Caco-2 (cell line): Measurements from ENCODE around the gene NOB1. TPM values are rescaled to one million over a fixed set of nuclear protein-coding genes. Genes with fewer than 3 reads are reported as not detected.

Experiments used
- BruUV-seq: library from RNA; stranded (reverse); fragments of 400-500 nt; replicated peaks from 2 replicates; lab custom pipeline; 2021; lab: Mats Ljungman, UMichigan
- CTCF ChIA-PET: fragments of 300-600 bp; sonication (Branson Sonifier 250); formaldehyde crosslinking; loops from one replicate; lab custom pipeline; 2022; ENCODE audit warnings: antibody characterized with exemption; lab: Charles Lee
- POLR2A ChIA-PET: fragments of 300-600 bp; sonication (Branson Sonifier 250); formaldehyde crosslinking; loops from one replicate; lab custom pipeline; 2022; ENCODE audit warnings: antibody characterized with exemption; lab: Charles Lee
- DNase-seq, 2 experiments: peaks; one replicate each; pipeline versions ENCODE4 v3.0.0 to v3.0.0-alpha.2; 2020 to 2022
- H3K27me3 ChIP-seq: replicated peaks from 2 replicates; pipeline ENCODE4 v1.6.0; 2011; ENCODE audit warnings: low read length; ENCODE audit not compliant: control insufficient read depth, insufficient read depth
- H3K36me3 ChIP-seq: 2 replicates; pipeline ENCODE4 v1.5.1; 2011; ENCODE audit warnings: low read length; ENCODE audit not compliant: control insufficient read depth, insufficient read depth
- H3K4me1 ChIP-seq: fragments of 250-450 bp; sonication (Bioruptor Pico); 2 replicates; pipeline ENCODE4 v1.5.1; 2020; ENCODE audit warnings: mild to moderate bottlenecking
- H3K4me3 ChIP-seq: 2 replicates; pipeline ENCODE4 v1.5.1; 2011; ENCODE audit warnings: low read depth, mild to moderate bottlenecking, control low read depth, low read length
- H3K9me3 ChIP-seq: fragments of 250-450 bp; sonication (Bioruptor Pico); 2 replicates; pipeline ENCODE4 v1.5.1; 2020; ENCODE audit warnings: mild to moderate bottlenecking, moderate library complexity
- H3K27ac Mint-ChIP-seq: one replicate; pipeline ENCODE4 v1.8.0; 2022; ENCODE audit warnings: mixed read lengths; ENCODE audit not compliant: unreplicated experiment
- H3K27me3 Mint-ChIP-seq: one replicate; pipeline ENCODE4 v1.8.0; 2022; ENCODE audit warnings: mixed read lengths; ENCODE audit not compliant: insufficient read depth, unreplicated experiment
- H3K36me3 Mint-ChIP-seq: one replicate; pipeline ENCODE4 v1.8.0; 2022; ENCODE audit warnings: mild to moderate bottlenecking, mixed read lengths; ENCODE audit not compliant: insufficient read depth, unreplicated experiment
- H3K4me1 Mint-ChIP-seq: one replicate; pipeline ENCODE4 v1.8.0; 2022; ENCODE audit warnings: low read depth, mixed read lengths; ENCODE audit not compliant: unreplicated experiment
- H3K4me3 Mint-ChIP-seq: one replicate; pipeline ENCODE4 v1.8.0; 2022; ENCODE audit warnings: mild to moderate bottlenecking, moderate library complexity, mixed read lengths; ENCODE audit not compliant: unreplicated experiment
- H3K9me3 Mint-ChIP-seq: one replicate; pipeline ENCODE4 v1.8.0; 2022; ENCODE audit warnings: mixed read lengths; ENCODE audit not compliant: unreplicated experiment
- intact Hi-C: fragments of 100-400 bp; cut with micrococcal nuclease; formaldehyde crosslinking; loops from one replicate; pipeline ENCODE4 v1.10.0; 2022; ENCODE audit not compliant: unreplicated experiment
- total RNA-seq: library from RNA; stranded (reverse); gene quantifications from 2 replicates; pipeline ENCODE4 v1.2.3, GENCODE V29; 2022
- TF ChIP-seq, protein P1 (sequence below), 2 experiments: fragments of 200-600 bp in 1 of 2; IDR thresholded peaks; 1 replicate in 1 of 2; 2 replicates in 1 of 2; pipeline versions ENCODE4 v1.5.1 to v1.8.0; 2011 to 2022; ENCODE audit warnings: antibody characterized with exemption in 1 of 2, control low read depth in 1 of 2, inconsistent platforms in 1 of 2, low read depth in 1 of 2, low read length in 1 of 2, mild to moderate bottlenecking in 1 of 2, moderate library complexity in 1 of 2; ENCODE audit not compliant: insufficient read depth in 1 of 2, severe bottlenecking in 1 of 2, unreplicated experiment in 1 of 2

NOB1 gene
- total RNA-seq, 1 experiment from 2014 or later, result 120 TPM

DNA sequence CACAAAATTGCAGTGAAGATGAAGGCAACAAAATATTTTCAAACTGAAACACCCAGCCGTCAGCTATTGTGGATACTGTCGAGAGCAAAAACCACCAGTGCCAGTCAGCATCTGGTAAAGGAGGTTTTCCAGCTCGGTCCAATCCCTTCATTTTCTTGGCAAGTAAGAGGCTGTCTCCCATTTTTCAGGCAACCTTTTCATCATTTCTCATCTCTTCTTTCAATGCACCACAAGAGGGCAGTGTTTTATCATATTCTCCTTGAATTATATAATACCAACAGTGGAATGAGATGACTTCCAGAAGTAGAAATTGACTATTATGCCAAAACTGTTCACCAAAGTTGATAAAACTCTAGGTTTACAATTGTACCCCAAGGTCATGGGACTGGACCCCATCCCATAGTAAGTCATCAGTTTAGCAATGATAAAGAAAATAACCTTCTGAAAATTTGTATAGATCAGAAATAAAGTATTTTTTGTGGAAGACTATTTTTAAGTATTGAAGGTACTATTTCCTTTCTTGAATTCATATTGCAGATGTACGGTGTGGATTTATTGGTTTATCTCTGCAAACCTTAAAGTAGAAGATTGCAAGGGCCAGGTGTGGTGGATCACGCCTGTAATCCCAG lies 45.2 kb downstream of the NOB1 start:
- Mint-ChIP-seq H3K9me3 (no peaks in the 10 kb centered on the region), H3K4me3 (no peak overlapping the region), H3K27ac (no peak overlapping the region), H3K27me3 (no peaks in the 10 kb centered on the region), H3K4me1 (peaks cover 13% of the 10 kb centered on the region), H3K36me3 (peaks cover 95% of the 10 kb centered on the region)
- TF ChIP-seq, protein P1, sequence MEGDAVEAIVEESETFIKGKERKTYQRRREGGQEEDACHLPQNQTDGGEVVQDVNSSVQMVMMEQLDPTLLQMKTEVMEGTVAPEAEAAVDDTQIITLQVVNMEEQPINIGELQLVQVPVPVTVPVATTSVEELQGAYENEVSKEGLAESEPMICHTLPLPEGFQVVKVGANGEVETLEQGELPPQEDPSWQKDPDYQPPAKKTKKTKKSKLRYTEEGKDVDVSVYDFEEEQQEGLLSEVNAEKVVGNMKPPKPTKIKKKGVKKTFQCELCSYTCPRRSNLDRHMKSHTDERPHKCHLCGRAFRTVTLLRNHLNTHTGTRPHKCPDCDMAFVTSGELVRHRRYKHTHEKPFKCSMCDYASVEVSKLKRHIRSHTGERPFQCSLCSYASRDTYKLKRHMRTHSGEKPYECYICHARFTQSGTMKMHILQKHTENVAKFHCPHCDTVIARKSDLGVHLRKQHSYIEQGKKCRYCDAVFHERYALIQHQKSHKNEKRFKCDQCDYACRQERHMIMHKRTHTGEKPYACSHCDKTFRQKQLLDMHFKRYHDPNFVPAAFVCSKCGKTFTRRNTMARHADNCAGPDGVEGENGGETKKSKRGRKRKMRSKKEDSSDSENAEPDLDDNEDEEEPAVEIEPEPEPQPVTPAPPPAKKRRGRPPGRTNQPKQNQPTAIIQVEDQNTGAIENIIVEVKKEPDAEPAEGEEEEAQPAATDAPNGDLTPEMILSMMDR (IDR thresholded peaks at IDR 0.05; ENCODE audit: insufficient read depth in 1 of 2, low read depth in 1 of 2, low read length in 1 of 2, severe bottlenecking in 1 of 2, unreplicated experiment in 1 of 2), result peak; percentile 67 to 82
- Histone ChIP-seq H3K27me3 (no peaks in the 10 kb centered on the region), H3K36me3 (peaks cover 4% of the 10 kb centered on the region), H3K9me3 (no peaks in the 10 kb centered on the region), H3K4me1 (peaks cover 7% of the 10 kb centered on the region), H3K4me3 (no peak overlapping the region)
- CTCF ChIA-PET, result interaction anchor here (0.6 to 2.4 kb wide), 2 partner anchors 45 to 112 kb away, joined by 3 to 12 read pairs; partner anchors contain the start of gene NOB1
- intact Hi-C loops, result loop anchor here (1.0 to 2.0 kb wide), 4 partner anchors 17 to 313 kb away; partner anchors contain the start of genes NOB1 and NQO1
- POLR2A ChIA-PET, result no interaction called here
- peak in 1 of 2 experiments; percentile 62 for DNase-seq
- BruUV-seq, result no TSS peak

DNA sequence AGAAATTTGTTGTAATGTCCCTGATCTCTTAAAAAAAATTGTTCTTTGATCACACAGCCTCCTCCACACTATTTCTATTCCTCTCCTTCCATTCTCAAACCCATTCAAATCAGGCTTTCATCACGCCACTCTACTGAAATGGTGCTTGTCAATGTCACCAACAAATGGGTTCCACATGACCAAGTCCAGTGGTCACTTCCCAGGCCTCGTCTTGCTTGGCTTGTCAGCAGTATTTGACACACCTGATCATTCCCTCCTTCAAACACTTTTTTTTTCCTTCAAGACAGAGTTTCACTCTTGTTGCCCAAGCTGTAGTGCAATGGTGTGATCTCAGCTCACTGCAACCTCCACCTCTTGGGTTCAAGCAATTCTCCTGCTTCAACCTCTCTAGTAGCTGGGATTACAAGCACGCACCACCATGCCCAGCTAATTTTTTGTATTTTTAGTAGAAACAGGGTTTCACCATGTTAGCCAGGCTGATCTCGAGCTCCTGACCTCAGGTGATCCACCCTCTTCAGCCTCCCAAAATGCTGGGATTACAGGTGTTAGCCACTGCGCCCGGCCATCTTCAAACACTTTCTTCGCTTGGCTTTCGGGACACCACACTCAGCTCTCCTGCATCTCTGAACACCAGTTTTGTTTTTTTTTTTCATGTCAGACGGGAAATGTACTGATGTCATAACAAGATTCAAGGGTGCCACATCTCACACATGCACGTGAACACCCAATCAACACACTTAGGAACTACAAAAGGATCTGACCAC lies 46.6 kb downstream of the NOB1 start:
- TF ChIP-seq, protein P1 (IDR thresholded peaks at IDR 0.05; ENCODE audit: insufficient read depth in 1 of 2, low read depth in 1 of 2, low read length in 1 of 2, severe bottlenecking in 1 of 2, unreplicated experiment in 1 of 2), result no peak
- peaks cover 4% of the 10 kb centered on the region for H3K36me3 ChIP-seq
- peaks cover 7% of the 10 kb centered on the region for H3K4me1 ChIP-seq
- no peak for DNase-seq
- POLR2A ChIA-PET, result interaction anchor here (1.0 to 1.1 kb wide), 2 partner anchors 18 to 47 kb away, joined by 3 to 4 read pairs; partner anchors contain the start of genes NOB1 and NQO1
- BruUV-seq, result no TSS peak
- intact Hi-C loops, result loop anchor here (2.0 kb wide), 1 partner anchor 19 kb away; the partner anchor contains the start of gene NQO1
- Mint-ChIP-seq H3K36me3 (peaks cover 93% of the 10 kb centered on the region), H3K27me3 (no peaks in the 10 kb centered on the region), H3K27ac (no peak overlapping the region), H3K9me3 (no peaks in the 10 kb centered on the region), H3K4me3 (no peak overlapping the region), H3K4me1 (peaks cover 13% of the 10 kb centered on the region)
- no peaks in the 10 kb centered on the region for H3K9me3 ChIP-seq
- CTCF ChIA-PET, result interaction anchor here (2.4 kb wide), 1 partner anchor 46 kb away, joined by 12 read pairs; the partner anchor contains the start of gene NOB1
- H3K4me3 ChIP-seq, result no peak overlapping the region
- no peaks in the 10 kb centered on the region for H3K27me3 ChIP-seq

DNA sequence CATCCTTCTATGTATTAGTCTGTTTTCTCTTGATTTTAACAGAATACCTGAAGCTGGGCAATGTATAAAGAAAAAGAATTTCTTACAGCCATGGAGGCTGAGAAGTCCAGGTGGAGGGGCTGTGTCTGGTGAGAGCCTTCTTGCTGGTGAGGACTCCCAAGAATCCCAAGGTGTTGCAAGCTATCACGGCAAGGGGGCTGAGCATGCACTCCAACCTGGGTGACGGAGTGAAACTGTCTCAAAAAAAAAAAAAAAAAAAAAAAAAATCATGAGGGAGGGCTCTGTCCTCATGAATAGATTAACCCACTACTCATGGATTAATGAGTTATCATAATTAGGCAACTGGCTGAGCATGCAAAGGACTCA lies 47.8 kb downstream of the NOB1 start:
- intact Hi-C loops, result no loop called here
- H3K4me1 Mint-ChIP-seq, result peaks cover 13% of the 10 kb centered on the region
- Histone ChIP-seq H3K36me3 (peaks cover 4% of the 10 kb centered on the region), H3K4me3 (no peak overlapping the region), H3K27me3 (no peaks in the 10 kb centered on the region), H3K4me1 (peaks cover 7% of the 10 kb centered on the region), H3K9me3 (no peaks in the 10 kb centered on the region)
- BruUV-seq, result no TSS peak
- no peak for DNase-seq
- no peaks in the 10 kb centered on the region for H3K27me3 Mint-ChIP-seq
- H3K9me3 Mint-ChIP-seq, result no peaks in the 10 kb centered on the region
- no peak overlapping the region for H3K27ac Mint-ChIP-seq
- POLR2A ChIA-PET, result no interaction called here
- peaks cover 82% of the 10 kb centered on the region for H3K36me3 Mint-ChIP-seq
- TF ChIP-seq, protein P1 (IDR thresholded peaks at IDR 0.05; ENCODE audit: insufficient read depth in 1 of 2, low read depth in 1 of 2, low read length in 1 of 2, severe bottlenecking in 1 of 2, unreplicated experiment in 1 of 2), result no peak
- CTCF ChIA-PET, result interaction anchor here (1.5 kb wide), 1 partner anchor 48 kb away, joined by 4 read pairs; the partner anchor contains the start of gene NOB1
- H3K4me3 Mint-ChIP-seq, result no peak overlapping the region
